ENCODE data around the gene LSM2.
"Not testable (repeated sequence)": the region's sequence is repeated elsewhere in the genome, so short reads cannot be mapped to it uniquely, and the experiment has no call there.

Gene LSM2

DNA sequence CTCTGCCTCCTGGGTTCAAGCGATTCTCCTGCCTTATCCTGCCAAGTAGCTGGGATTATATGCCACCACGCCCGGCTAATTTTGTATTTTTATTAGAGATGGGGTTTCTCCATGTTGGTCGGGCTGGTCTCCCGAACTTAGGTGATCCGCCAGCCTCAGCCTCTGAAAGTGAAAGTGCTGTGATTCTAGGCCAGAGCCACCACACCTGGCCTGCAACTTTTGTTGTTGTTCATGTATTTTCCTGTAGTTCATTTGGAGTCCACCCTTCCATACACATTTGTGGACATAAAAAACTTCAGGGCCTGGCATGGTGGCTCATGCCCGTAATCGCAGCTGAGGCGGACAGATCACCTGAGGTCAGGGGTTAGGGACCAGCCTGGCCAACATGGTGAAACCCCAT, 35.3 kb upstream of the LSM2 start:
- H3K4me3 ChIP-seq (ENCODE audit: low read depth, low read length), result no peak overlapping the region
- TF ChIP-seq, protein P1, sequence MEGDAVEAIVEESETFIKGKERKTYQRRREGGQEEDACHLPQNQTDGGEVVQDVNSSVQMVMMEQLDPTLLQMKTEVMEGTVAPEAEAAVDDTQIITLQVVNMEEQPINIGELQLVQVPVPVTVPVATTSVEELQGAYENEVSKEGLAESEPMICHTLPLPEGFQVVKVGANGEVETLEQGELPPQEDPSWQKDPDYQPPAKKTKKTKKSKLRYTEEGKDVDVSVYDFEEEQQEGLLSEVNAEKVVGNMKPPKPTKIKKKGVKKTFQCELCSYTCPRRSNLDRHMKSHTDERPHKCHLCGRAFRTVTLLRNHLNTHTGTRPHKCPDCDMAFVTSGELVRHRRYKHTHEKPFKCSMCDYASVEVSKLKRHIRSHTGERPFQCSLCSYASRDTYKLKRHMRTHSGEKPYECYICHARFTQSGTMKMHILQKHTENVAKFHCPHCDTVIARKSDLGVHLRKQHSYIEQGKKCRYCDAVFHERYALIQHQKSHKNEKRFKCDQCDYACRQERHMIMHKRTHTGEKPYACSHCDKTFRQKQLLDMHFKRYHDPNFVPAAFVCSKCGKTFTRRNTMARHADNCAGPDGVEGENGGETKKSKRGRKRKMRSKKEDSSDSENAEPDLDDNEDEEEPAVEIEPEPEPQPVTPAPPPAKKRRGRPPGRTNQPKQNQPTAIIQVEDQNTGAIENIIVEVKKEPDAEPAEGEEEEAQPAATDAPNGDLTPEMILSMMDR (IDR thresholded peaks at IDR 0.05; ENCODE audit: control insufficient read depth, extremely low read depth, insufficient read depth), result no peak
- no peak for DNase-seq (ENCODE audit: low read depth)

DNA sequence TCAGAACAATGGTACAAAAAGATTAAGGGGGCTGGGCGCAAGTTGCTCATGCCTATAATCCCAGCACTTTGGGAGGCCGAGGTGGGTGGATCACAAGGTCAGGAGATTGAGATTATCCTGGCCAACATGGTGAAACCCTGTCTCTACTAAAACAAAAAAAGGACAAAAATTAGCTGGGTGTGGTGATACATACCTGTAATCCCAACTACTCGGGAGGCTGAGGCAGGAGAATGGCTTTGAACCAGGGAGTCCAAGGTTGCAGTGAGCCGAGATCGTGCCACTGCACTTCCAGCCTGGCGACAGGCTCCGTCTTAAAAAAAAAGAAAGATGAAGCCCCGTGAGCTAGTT, 33.0 kb upstream of the LSM2 start:
- H3K4me3 ChIP-seq (ENCODE audit: low read depth, low read length); DNase-seq (ENCODE audit: low read depth): not testable (repeated sequence)

DNA sequence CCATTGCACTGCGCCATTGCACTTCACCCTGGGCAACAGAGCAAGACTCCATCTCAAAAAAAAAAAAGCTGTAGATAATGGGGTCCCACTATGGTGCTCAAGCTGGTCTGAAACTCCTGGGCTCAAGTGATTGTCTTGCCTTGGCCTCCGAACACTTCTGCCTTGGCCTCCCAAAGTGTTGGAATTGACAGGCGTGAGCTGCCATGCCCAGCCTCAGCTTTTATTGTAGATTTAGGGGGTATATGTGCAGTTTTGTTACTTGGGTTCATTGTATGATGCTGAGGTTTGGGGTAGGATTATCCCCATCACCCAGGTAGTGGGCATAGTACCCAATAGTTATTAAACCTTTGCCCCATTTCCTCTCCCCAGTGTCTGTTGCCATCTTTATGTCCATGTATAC, 32.2 kb upstream of the LSM2 start:
- DNase-seq (ENCODE audit: low read depth), result no peak
- TF ChIP-seq, protein P1 (IDR thresholded peaks at IDR 0.05; ENCODE audit: control insufficient read depth, extremely low read depth, insufficient read depth), result no peak
- H3K4me3 ChIP-seq (ENCODE audit: low read depth, low read length), result no peak overlapping the region

DNA sequence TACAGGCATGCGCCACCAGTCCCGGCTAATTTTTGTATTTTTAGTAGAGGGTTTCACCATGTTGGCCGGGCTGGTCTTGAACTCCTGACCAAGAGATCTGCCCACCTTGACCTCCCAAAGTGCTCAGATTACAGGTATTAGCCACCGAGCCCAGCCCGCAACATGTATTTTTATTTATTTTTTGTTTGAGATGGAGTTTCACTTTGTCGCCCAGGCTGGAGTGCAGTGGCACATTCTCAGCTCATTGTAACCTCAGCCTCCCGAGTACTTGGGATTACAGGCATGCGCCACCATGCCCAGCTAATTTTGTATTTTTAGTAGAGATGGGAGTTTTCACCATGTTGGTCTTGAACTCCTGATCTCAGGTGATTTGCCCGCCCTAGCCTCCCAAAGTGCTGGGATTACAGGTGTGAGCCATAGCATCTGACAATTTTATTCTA, 31.4 kb upstream of the LSM2 start:
- H3K4me3 ChIP-seq (ENCODE audit: low read depth, low read length); DNase-seq (ENCODE audit: low read depth): not testable (repeated sequence)

DNA sequence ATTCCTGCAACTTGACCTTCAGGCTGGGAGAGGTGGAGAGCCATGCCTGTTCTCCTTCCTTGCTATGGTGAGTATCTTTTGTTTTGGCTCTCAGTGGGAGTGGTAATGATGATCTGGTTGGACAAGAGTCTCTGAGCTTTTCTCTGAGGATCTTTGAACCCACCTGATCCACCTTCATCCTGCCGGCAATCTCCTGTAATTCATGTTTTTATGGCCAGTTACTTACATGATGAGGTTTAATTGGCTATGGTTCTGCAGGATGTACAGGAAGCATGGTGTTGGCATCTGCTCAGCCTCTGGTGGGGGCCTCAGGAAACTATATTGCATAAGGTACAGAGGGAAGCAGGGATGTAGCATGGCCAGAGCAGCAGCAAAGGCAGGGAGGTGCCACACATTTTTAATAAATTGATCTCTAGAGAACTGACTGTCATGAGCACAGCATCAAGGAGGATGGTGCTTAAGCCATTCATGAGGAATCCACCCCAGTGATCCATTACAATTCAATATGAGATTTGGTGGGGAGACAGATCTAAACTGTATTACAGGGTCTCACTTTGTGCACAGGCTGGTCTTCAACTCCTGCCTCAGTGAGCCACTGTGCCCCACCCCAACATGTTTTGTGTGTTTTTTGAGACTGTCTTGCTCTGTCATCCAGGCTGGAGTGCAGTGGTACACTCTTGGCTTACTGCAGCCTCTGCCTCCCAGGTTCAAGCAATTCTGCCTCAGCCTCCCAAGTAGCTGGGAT, 30.8 kb upstream of the LSM2 start:
- TF ChIP-seq, protein P1 (IDR thresholded peaks at IDR 0.05; ENCODE audit: control insufficient read depth, extremely low read depth, insufficient read depth), result no peak
- DNase-seq (ENCODE audit: low read depth), result no peak
- H3K4me3 ChIP-seq (ENCODE audit: low read depth, low read length), result peak overlapping the region; percentile 80

DNA sequence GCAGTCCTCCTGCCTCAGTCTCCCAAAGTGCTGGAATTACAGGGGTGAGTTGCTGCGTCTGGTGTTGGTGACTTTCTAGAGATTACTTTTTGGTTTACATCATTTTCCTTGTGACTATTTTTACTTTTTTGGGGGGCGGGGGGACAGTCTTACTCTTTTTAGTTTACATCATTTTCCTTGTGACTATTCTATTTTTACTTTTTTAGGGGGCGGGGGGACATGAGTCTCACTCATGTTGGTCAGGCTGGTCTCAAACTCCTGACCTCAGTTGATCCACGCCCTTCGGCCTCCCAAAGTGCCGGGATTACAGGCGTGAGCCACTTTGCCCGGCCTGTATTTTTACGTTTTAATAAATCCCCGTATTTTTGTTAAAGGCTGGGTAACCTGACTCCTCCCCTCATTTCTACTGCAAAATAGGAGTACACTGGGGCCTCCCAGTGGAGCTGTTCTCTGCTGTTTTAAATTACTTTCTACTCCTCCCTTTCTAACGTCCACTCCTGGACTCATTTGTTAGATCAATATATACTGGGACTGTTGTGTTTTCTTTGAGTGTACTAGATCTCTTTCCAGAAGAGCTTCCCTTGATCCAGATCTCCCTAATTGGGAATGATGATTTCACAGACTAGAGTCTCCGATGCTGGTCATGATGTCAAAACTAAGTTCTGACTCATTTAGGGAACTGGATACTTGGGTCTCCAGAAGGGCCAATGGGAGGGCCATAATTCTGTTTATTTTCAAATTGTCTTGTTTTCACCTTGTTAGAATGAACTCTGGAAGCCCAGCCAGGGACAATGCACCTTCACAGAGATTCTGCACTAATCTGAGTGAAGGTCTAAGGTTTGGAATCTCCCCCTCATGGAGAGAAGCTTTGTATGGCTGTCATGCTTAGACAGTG, 30.0 kb upstream of the LSM2 start:
- DNase-seq (ENCODE audit: low read depth), result no peak
- H3K4me3 ChIP-seq (ENCODE audit: low read depth, low read length), result peak overlapping the region; percentile 80
- TF ChIP-seq, protein P1 (IDR thresholded peaks at IDR 0.05; ENCODE audit: control insufficient read depth, extremely low read depth, insufficient read depth), result peak; percentile 19; the same call in 1 of the 2 replicates

DNA sequence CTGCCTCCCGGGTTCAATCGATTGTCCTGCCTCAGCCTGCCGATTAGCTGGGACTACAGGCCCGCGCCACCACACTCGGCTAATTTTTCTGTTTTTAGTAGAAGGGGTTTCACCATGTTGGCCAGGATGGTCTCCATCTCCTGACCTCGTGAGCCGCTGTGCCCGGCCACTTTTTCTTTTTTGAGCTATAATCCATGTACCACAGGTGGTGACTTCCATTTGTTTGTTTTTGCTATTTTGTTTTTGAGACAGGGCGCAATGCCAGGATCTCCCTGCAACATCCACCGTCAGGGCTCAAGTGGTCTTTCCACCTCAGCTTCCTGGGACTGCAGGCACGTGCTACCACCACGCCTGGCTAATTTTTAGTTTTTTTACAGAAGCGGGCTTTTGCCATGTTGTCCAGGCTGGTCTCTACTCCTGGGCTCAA, 29.3 kb upstream of the LSM2 start:
- TF ChIP-seq, protein P1 (IDR thresholded peaks at IDR 0.05; ENCODE audit: control insufficient read depth, extremely low read depth, insufficient read depth), result no peak
- no peak for DNase-seq (ENCODE audit: low read depth)
- H3K4me3 ChIP-seq (ENCODE audit: low read depth, low read length), result peak overlapping the region; percentile 80

Data from LNCaP clone FGC (cell line).